GM12878 (cell line): ENCODE data around the gene LGI1. TPM values are rescaled to one million over a fixed set of nuclear protein-coding genes. Genes with fewer than 3 reads are reported as not detected.

Experiments used
- ATAC-seq: fragments of 200-7000 bp; cut with Tn5 transposase; 3 replicates; pipeline ENCODE4 v1.9.1; 2020; ENCODE audit warnings: mild to moderate bottlenecking, moderate library complexity
- BruUV-seq: library from RNA; stranded (reverse); fragments of 400-500 nt; replicated peaks from 2 replicates; lab custom pipeline; 2021; lab: Mats Ljungman, UMichigan
- CTCF ChIA-PET: fragments of 300-600 bp; sonication (Branson Sonifier 250); formaldehyde crosslinking; extraction: SDS; loops from one replicate; lab custom pipeline; 2021; ENCODE audit warnings: inconsistent platforms; lab: Yijun Ruan, JAX
- POLR2A ChIA-PET: fragments of 350-600 bp; formaldehyde crosslinking; extraction: SDS; loops from one replicate; lab custom pipeline; 2021; ENCODE audit warnings: inconsistent platforms; lab: Charles Lee
- RAD21 ChIA-PET: fragments of 300-600 bp; sonication (Branson Sonifier 250); formaldehyde crosslinking; loops from one replicate; lab custom pipeline; 2023; ENCODE audit warnings: antibody characterized with exemption; ENCODE audit not compliant: unreplicated experiment; lab: Charles Lee
- SMC1A ChIA-PET: fragments of 300-600 bp; sonication (Branson Sonifier 250); formaldehyde crosslinking; loops from one replicate; lab custom pipeline; 2023; ENCODE audit not compliant: unreplicated experiment, uncharacterized antibody; lab: Charles Lee
- DNase-seq: peaks from one replicate; pipeline ENCODE4 v3.0.0-alpha.2; 2011; ENCODE audit warnings: low read depth, low spot score
- FAIRE-seq: peaks from 3 replicates; lab custom pipeline; 2011; peaks lifted over from hg19 to GRCh38; lab: Jason Lieb, UNC
- H2AFZ ChIP-seq: 2 replicates; pipeline ENCODE4 v1.6.0; 2011; ENCODE audit warnings: low read depth, low read length, control low read depth; ENCODE audit not compliant: control insufficient read depth
- H3K27ac ChIP-seq: 2 replicates; pipeline ENCODE4 v1.5.1; 2011; ENCODE audit warnings: control low read depth; ENCODE audit not compliant: control insufficient read depth, insufficient read depth
- H3K27me3 ChIP-seq, 2 experiments: replicated peaks in 1 of 2; 2 replicates each; pipeline versions ENCODE4 v1.6.0 to v1.6.1; 2011; ENCODE audit warnings: low read length in 1 of 2; ENCODE audit not compliant: control insufficient read depth in 2 of 2, insufficient read depth in 2 of 2
- H3K36me3 ChIP-seq, 2 experiments: 2 replicates each; pipeline ENCODE4 v1.5.1; 2011; ENCODE audit warnings: low read length in 1 of 2; ENCODE audit not compliant: control insufficient read depth in 2 of 2, insufficient read depth in 2 of 2
- H3K4me1 ChIP-seq: 2 replicates; pipeline ENCODE4 v1.6.1; 2011; ENCODE audit warnings: mild to moderate bottlenecking, low read length, moderate library complexity, mixed read lengths; ENCODE audit not compliant: control insufficient read depth, insufficient read depth
- H3K4me2 ChIP-seq: 2 replicates; pipeline ENCODE4 v1.6.0; 2011; ENCODE audit warnings: control low read depth; ENCODE audit not compliant: control insufficient read depth, insufficient read depth
- H3K4me3 ChIP-seq: fragments of 200-600 bp; sonication (generic); 2 replicates; pipeline ENCODE4 v1.5.1; 2016
- H3K79me2 ChIP-seq: 2 replicates; pipeline ENCODE4 v1.6.0; 2011; ENCODE audit warnings: low read length; ENCODE audit not compliant: control insufficient read depth, insufficient read depth
- H3K9ac ChIP-seq: 2 replicates; pipeline ENCODE4 v1.8.0; 2011; ENCODE audit warnings: low read length, control low read depth, mixed read lengths; ENCODE audit not compliant: control insufficient read depth, insufficient read depth
- H3K9me3 ChIP-seq: replicated peaks from 3 replicates; pipeline ENCODE4 v1.5.1; 2011; ENCODE audit warnings: mild to moderate bottlenecking, low read length; ENCODE audit not compliant: control insufficient read depth, insufficient read depth
- H4K20me1 ChIP-seq: 2 replicates; pipeline ENCODE4 v1.6.0; 2011; ENCODE audit not compliant: control insufficient read depth, insufficient read depth
- GATAD2B ChIP-seq: fragments of 450-650 bp; conservative IDR thresholded peaks from 2 replicates; pipeline ENCODE4 v1.6.1; 2017; ENCODE audit warnings: low read depth, mild to moderate bottlenecking, moderate library complexity
- HDAC6 ChIP-seq: fragments of 200-600 bp; sonication (generic); IDR thresholded peaks from one replicate; pipeline ENCODE4 v1.8.0; 2017; ENCODE audit warnings: antibody characterized with exemption; ENCODE audit not compliant: unreplicated experiment
- KDM1A ChIP-seq: fragments of 200-600 bp; sonication (generic); IDR thresholded peaks from 2 replicates; pipeline ENCODE4 v1.6.1; 2016; ENCODE audit warnings: borderline replicate concordance
- NR2C2 ChIP-seq: IDR thresholded peaks from 2 replicates; pipeline ENCODE4 v1.6.1; 2011; ENCODE audit warnings: borderline replicate concordance, low read depth; ENCODE audit not compliant: control insufficient read depth, insufficient read length
- PML ChIP-seq: IDR thresholded peaks from 2 replicates; pipeline ENCODE4 v1.6.1; 2012; ENCODE audit warnings: low read length, inconsistent platforms
- ZNF207 ChIP-seq: fragments of 450-650 bp; IDR thresholded peaks from 2 replicates; pipeline ENCODE4 v1.6.1; 2014; ENCODE audit warnings: antibody characterized with exemption, mild to moderate bottlenecking, borderline replicate concordance
- WGBS: methylation state at CpG from one replicate; pipeline ENCODE4 v1.1.6; 2016; ENCODE audit warnings: low lambda C conversion rate; ENCODE audit not compliant: insufficient replicate concordance, insufficient coverage; ENCODE audit errors: missing lambda C conversion rate; 5-methylcytosine and 5-hydroxymethylcytosine counted together
- in situ Hi-C: fragments of 300-500 bp; cut with MboI; formaldehyde crosslinking; loops from 9 replicates; pipeline ENCODE4 v1.14.3; 2018; ENCODE audit warnings: mixed read lengths
- intact Hi-C: fragments of 100-400 bp; cut with micrococcal nuclease; formaldehyde crosslinking; loops from one replicate; pipeline ENCODE4 v1.14.2; 2022; ENCODE audit not compliant: unreplicated experiment
- polyA plus RNA-seq, 11 experiments: library from polyadenylated mRNA; depleted of rRNA in 4 of 11; unstranded in 6 of 11; stranded (reverse) in 5 of 11; fragments of >200 nt; fragmentation: Nextera tagmentation in 4 of 11; fragmentation: Illumina TruSeq in 1 of 11; extraction: Ambion mirVana in 4 of 11; extraction: Trizol in 1 of 11; gene quantifications; 1 replicate in 1 of 11; 2 replicates in 10 of 11; pipeline versions ENCODE4 v1.2.1 to v1.2.3, GENCODE V29; 2011 to 2016; ENCODE audit warnings: inconsistent platforms in 2 of 11, missing spikeins in 2 of 11, low read depth in 1 of 11
- total RNA-seq, 4 experiments: library from RNA; depleted of rRNA in 3 of 4; stranded (reverse); fragments of >200 nt in 3 of 4; fragmentation: Illumina TruSeq in 1 of 4; extraction: Trizol in 1 of 4; gene quantifications; 2 replicates each; pipeline versions ENCODE4 v1.2.1 to v1.2.3, GENCODE V29; 2013 to 2021
- TF ChIP-seq, protein P1 (sequence below): fragments of 450-650 bp; IDR thresholded peaks from 2 replicates; pipeline ENCODE4 v1.6.1; 2017; ENCODE audit warnings: mild to moderate bottlenecking

LGI1 gene
- total and polyA plus RNA-seq, 10 of the 15 experiments (the other 5 are each of a cell fraction or from before 2014, with no cell fraction given), result not detected

DNA sequence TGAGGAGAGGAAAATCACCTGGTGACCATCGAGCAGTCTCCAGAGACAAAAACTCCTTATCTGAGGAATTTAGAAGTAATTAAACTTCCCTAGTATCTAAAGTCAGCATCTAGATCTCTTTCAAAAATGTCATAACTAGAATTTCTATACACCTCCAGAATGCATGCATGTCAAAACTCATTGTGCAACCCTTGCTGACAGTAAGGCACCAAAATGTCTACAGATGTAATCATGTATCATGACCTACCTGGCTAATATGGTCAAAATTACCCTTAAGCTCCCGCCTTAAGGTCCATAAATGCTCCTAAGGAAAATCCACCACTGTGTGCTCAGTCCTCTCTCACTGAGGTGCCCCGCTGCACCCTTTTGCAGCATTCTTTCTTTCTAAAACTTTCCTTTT is 16.4 kb upstream of the LGI1 start:
- no peaks in the 10 kb centered on the region for H3K36me3 ChIP-seq
- no peak for TF ChIP-seq PML
- TF ChIP-seq, protein P1, sequence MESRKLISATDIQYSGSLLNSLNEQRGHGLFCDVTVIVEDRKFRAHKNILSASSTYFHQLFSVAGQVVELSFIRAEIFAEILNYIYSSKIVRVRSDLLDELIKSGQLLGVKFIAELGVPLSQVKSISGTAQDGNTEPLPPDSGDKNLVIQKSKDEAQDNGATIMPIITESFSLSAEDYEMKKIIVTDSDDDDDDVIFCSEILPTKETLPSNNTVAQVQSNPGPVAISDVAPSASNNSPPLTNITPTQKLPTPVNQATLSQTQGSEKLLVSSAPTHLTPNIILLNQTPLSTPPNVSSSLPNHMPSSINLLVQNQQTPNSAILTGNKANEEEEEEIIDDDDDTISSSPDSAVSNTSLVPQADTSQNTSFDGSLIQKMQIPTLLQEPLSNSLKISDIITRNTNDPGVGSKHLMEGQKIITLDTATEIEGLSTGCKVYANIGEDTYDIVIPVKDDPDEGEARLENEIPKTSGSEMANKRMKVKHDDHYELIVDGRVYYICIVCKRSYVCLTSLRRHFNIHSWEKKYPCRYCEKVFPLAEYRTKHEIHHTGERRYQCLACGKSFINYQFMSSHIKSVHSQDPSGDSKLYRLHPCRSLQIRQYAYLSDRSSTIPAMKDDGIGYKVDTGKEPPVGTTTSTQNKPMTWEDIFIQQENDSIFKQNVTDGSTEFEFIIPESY, result no peak
- no peak for TF ChIP-seq KDM1A
- no peak for TF ChIP-seq GATAD2B
- no peak for TF ChIP-seq NR2C2
- TF ChIP-seq HDAC6, result no peak
- TF ChIP-seq ZNF207, result no peak
- no peak overlapping the region for H2AFZ ChIP-seq
- intact Hi-C loops, result loop anchor here (5.0 kb wide), 1 partner anchor 39 kb away; the partner anchor contains the start of gene FRA10AC1
- CTCF ChIA-PET, result no interaction called here
- in situ Hi-C loops, result no loop called here
- H3K4me2 ChIP-seq, result no peak overlapping the region
- no peaks in the 10 kb centered on the region for H3K79me2 ChIP-seq
- no peak overlapping the region for H3K9ac ChIP-seq
- RAD21 ChIA-PET, result no interaction called here
- FAIRE-seq (no peak), DNase-seq (no peak), ATAC-seq (no peak)
- 48% methylated on average over 3 of the region's 3 CpGs for WGBS
- no peaks in the 10 kb centered on the region; the same call in none of the 2 replicates for H3K4me1 ChIP-seq
- no peak overlapping the region for H3K27ac ChIP-seq
- no peak overlapping the region for H3K4me3 ChIP-seq
- H4K20me1 ChIP-seq, result no peaks in the 10 kb centered on the region
- H3K27me3 ChIP-seq, result no peaks in the 10 kb centered on the region
- H3K9me3 ChIP-seq, result no peaks in the 10 kb centered on the region
- BruUV-seq, result no TSS peak
- POLR2A ChIA-PET, result no interaction called here
- SMC1A ChIA-PET, result no interaction called here
